K562 (cell line): ENCODE measurements around the gene GTSE1. TPM values are rescaled to one million over a fixed set of nuclear protein-coding genes. Genes with fewer than 3 reads are reported as not detected.

ENCODE experiments used
- ATAC-seq: fragments of 200-7000 bp; cut with Tn5 transposase; 3 replicates; pipeline ENCODE4 v1.9.1; 2020; ENCODE audit warnings: moderate library complexity
- BruUV-seq: library from RNA; stranded (reverse); fragments of 400-500 nt; replicated peaks from 2 replicates; lab custom pipeline; 2021; lab: Mats Ljungman, UMichigan
- CTCF ChIA-PET: fragments of 300-600 bp; formaldehyde crosslinking; extraction: SDS; loops from one replicate; lab custom pipeline; 2021; ENCODE audit warnings: low intra/inter-chr PET ratio; lab: Yijun Ruan, JAX
- POLR2A ChIA-PET: fragments of 300-600, 350-650 bp; sonication (Branson Sonifier 250); formaldehyde crosslinking; extraction: SDS; loops from one replicate; lab custom pipeline; 2021; ENCODE audit warnings: antibody characterized with exemption, inconsistent platforms; lab: Yijun Ruan, JAX
- DNase-seq, 4 experiments: peaks; one replicate each; pipeline versions ENCODE4 v3.0.0 to v3.0.0-alpha.2; 2011 to 2018; ENCODE audit warnings: low spot score in 3 of 4, mixed read lengths in 3 of 4; ENCODE audit errors: extremely low read depth in 1 of 4
- FAIRE-seq: peaks from 2 replicates; lab custom pipeline; 2011; peaks lifted over from hg19 to GRCh38; lab: Jason Lieb, UNC
- H2AFZ ChIP-seq: 2 replicates; pipeline ENCODE4 v1.6.0; 2011; ENCODE audit warnings: low read depth, low read length, control low read depth, inconsistent platforms
- H3K27ac ChIP-seq: fragments of 200-600 bp; 3 replicates; pipeline ENCODE4 v1.8.0; 2011; ENCODE audit warnings: low read depth, mild to moderate bottlenecking, control low read depth, inconsistent platforms, low read length, moderate library complexity, mixed read lengths; ENCODE audit errors: extremely low read depth
- H3K27me3 ChIP-seq, 2 experiments: fragments of 300-600 bp in 1 of 2; 2 replicates in 1 of 2; 3 replicates in 1 of 2; pipeline versions ENCODE4 v1.6.0 to v1.8.0; 2011; ENCODE audit warnings: inconsistent platforms in 2 of 2, low read length in 2 of 2, mild to moderate bottlenecking in 1 of 2, mixed read lengths in 1 of 2, moderate library complexity in 1 of 2; ENCODE audit not compliant: control insufficient read depth in 2 of 2, insufficient read depth in 2 of 2
- H3K36me3 ChIP-seq: fragments of 300-600 bp; 3 replicates; pipeline ENCODE4 v1.8.0; 2011; ENCODE audit warnings: mild to moderate bottlenecking, low read length, inconsistent platforms; ENCODE audit not compliant: control insufficient read depth, insufficient read depth
- H3K4me1 ChIP-seq, 2 experiments: fragments of 200-600 bp in 1 of 2; replicated peaks in 1 of 2; 2 replicates in 1 of 2; 3 replicates in 1 of 2; pipeline versions ENCODE4 v1.5.1 to v1.8.0; 2011; ENCODE audit warnings: inconsistent platforms in 2 of 2, low read length in 2 of 2, mild to moderate bottlenecking in 1 of 2, mixed read lengths in 1 of 2, moderate library complexity in 1 of 2; ENCODE audit not compliant: control insufficient read depth in 2 of 2, insufficient read depth in 2 of 2
- H3K4me2 ChIP-seq: 2 replicates; pipeline ENCODE4 v1.6.1; 2011; ENCODE audit warnings: low read length, control low read depth, inconsistent platforms, mixed read lengths; ENCODE audit not compliant: insufficient read depth
- H3K4me3 ChIP-seq: fragments of 200-600 bp; sonication (generic), shearing (Covaris generic); 2 replicates; pipeline ENCODE4 v1.5.1; 2016; ENCODE audit warnings: control low read depth, inconsistent platforms
- H3K79me2 ChIP-seq: fragments of 200-600 bp; 3 replicates; pipeline ENCODE4 v1.8.0; 2011; ENCODE audit warnings: low read length, inconsistent platforms; ENCODE audit not compliant: control insufficient read depth, insufficient read depth
- H3K9ac ChIP-seq, 2 experiments: 2 replicates each; pipeline versions ENCODE4 v1.6.0 to v1.6.1; 2011; ENCODE audit warnings: low read depth in 2 of 2, low read length in 2 of 2, control low read depth in 1 of 2, inconsistent platforms in 1 of 2, mild to moderate bottlenecking in 1 of 2, mixed read lengths in 1 of 2; ENCODE audit not compliant: insufficient read depth in 1 of 2
- H3K9me1 ChIP-seq: one replicate; pipeline ENCODE4 v1.6.0; 2011; ENCODE audit warnings: inconsistent platforms, mild to moderate bottlenecking, low read length, moderate library complexity; ENCODE audit not compliant: control insufficient read depth, insufficient read depth
- H3K9me3 ChIP-seq: replicated peaks from 2 replicates; pipeline ENCODE4 v1.5.1; 2011; ENCODE audit warnings: low read depth, low read length, inconsistent platforms; ENCODE audit not compliant: control insufficient read depth, insufficient read depth
- H4K20me1 ChIP-seq: replicated peaks from 2 replicates; pipeline ENCODE4 v1.6.1; 2011; ENCODE audit warnings: low read length, inconsistent platforms, mixed read lengths; ENCODE audit not compliant: control insufficient read depth, insufficient read depth
- BHLHE40 ChIP-seq: IDR thresholded peaks from 2 replicates; pipeline ENCODE4 v1.6.1; 2011; ENCODE audit warnings: low read length, improper control_type of control experiment
- CBX2 ChIP-seq: fragments of 200-600 bp; sonication (generic); IDR thresholded peaks from one replicate; pipeline ENCODE4 v1.6.1; 2012; ENCODE audit warnings: mild to moderate bottlenecking, low read length, inconsistent platforms; ENCODE audit not compliant: insufficient read depth, poor library complexity, severe bottlenecking
- CTBP1 ChIP-seq: fragments of 450-650 bp; IDR thresholded peaks from 2 replicates; pipeline ENCODE4 v1.6.1; 2016; ENCODE audit warnings: borderline replicate concordance
- DMBX1 ChIP-seq: fragments of 250-450 bp; sonication (Bioruptor Pico); IDR thresholded peaks from 2 replicates; pipeline ENCODE4 v1.8.0; 2022; ENCODE audit warnings: inconsistent platforms, mild to moderate bottlenecking, moderate library complexity, borderline replicate concordance
- MXI1 ChIP-seq: IDR thresholded peaks from 2 replicates; pipeline ENCODE4 v1.6.1; 2011; ENCODE audit warnings: low read depth, mild to moderate bottlenecking, improper control_type of control experiment, low read length
- NUFIP1 ChIP-seq: fragments of 450-650 bp; IDR thresholded peaks from 2 replicates; pipeline ENCODE4 v1.6.1; 2018; ENCODE audit not compliant: partially characterized antibody
- RBFOX2 ChIP-seq: fragments of 200-400 bp; formaldehyde crosslinking; IDR thresholded peaks from 2 replicates; pipeline ENCODE4 v1.6.1; 2017; ENCODE audit warnings: low read depth, mild to moderate bottlenecking, low read length, moderate library complexity
- THRAP3 ChIP-seq: fragments of 450-650 bp; IDR thresholded peaks from 2 replicates; pipeline ENCODE4 v1.6.1; 2016; ENCODE audit warnings: mild to moderate bottlenecking, inconsistent platforms, borderline replicate concordance
- ZNF75A ChIP-seq: fragments of 450-650 bp; formaldehyde crosslinking; IDR thresholded peaks from 2 replicates; pipeline ENCODE4 v1.4.0; 2020; ENCODE audit warnings: mild to moderate bottlenecking
- WGBS: fragments of 100-300 bp; shearing (Covaris generic); methylation state at CpG from one replicate; pipeline ENCODE4 v1.1.6; 2016; ENCODE audit warnings: low coverage, mixed read lengths; ENCODE audit not compliant: insufficient coverage; ENCODE audit errors: missing lambda C conversion rate; 5-methylcytosine and 5-hydroxymethylcytosine counted together
- in situ Hi-C: fragments of 300-500 bp; cut with MboI; formaldehyde crosslinking; loops from 4 replicates; pipeline ENCODE4 v1.15.0; 2018; ENCODE audit warnings: inconsistent platforms, mixed read lengths
- intact Hi-C: fragments of 100-400 bp; cut with micrococcal nuclease; formaldehyde crosslinking; loops from 2 replicates; pipeline ENCODE4 v1.14.2; 2022
- polyA plus RNA-seq, 8 experiments: library from polyadenylated mRNA; depleted of rRNA in 4 of 8; stranded (reverse) in 5 of 8; unstranded in 3 of 8; fragments of >200 nt; fragmentation: Nextera tagmentation in 2 of 8; fragmentation: Illumina TruSeq in 1 of 8; extraction: Ambion mirVana in 2 of 8; extraction: Trizol in 1 of 8; gene quantifications; 2 replicates each; pipeline versions ENCODE4 v1.2.1 to v1.2.3, GENCODE V29; 2011 to 2014; ENCODE audit warnings: inconsistent platforms in 1 of 8, missing spikeins in 1 of 8
- total RNA-seq, 7 experiments: library from RNA; depleted of rRNA in 6 of 7; stranded (reverse); fragments of >200 nt in 6 of 7; fragmentation: Illumina TruSeq in 2 of 7; extraction: Trizol in 2 of 7; gene quantifications; 2 replicates each; pipeline versions ENCODE4 v1.2.1 to v1.2.3, GENCODE V29; 2011 to 2021; ENCODE audit warnings: low replicate concordance in 1 of 7
- TF ChIP-seq, protein P1 (sequence below), 3 experiments: fragments of 200-800 bp in 1 of 3; fragments of 250-450 bp in 1 of 3; fragments of 450-650 bp in 1 of 3; sonication (Bioruptor Pico) in 1 of 3; sonication (Bioruptor generic) in 1 of 3; formaldehyde crosslinking in 1 of 3; IDR thresholded peaks; 2 replicates each; pipeline versions ENCODE4 v1.6.1 to v1.8.0; 2016 to 2022; ENCODE audit warnings: mild to moderate bottlenecking in 2 of 3, missing genetic modification characterization in 2 of 3, missing compliant biosample characterization in 1 of 3, moderate library complexity in 1 of 3
- TF ChIP-seq, protein P2 (sequence below): fragments of 250-450 bp; sonication (Bioruptor Pico); IDR thresholded peaks from 2 replicates; pipeline ENCODE4 v1.8.0; 2022; ENCODE audit warnings: moderate library complexity, mild to moderate bottlenecking, inconsistent platforms
- TF ChIP-seq, protein P3 (sequence below): sonication (generic); formaldehyde crosslinking; IDR thresholded peaks from 2 replicates; pipeline ENCODE4 v1.5.0; 2020; ENCODE audit warnings: missing genetic modification reagents
- TF ChIP-seq, protein P4 (sequence below): fragments of 250-450 bp; sonication (Bioruptor Pico); IDR thresholded peaks from 2 replicates; pipeline ENCODE4 v1.4.0; 2020; ENCODE audit warnings: borderline replicate concordance

Gene GTSE1
- total and polyA plus RNA-seq, 9 of the 15 experiments (the other 6 are each of a cell fraction or from before 2014, with no cell fraction given) = 2.5 to 22.5 (median 12.9) TPM

DNA sequence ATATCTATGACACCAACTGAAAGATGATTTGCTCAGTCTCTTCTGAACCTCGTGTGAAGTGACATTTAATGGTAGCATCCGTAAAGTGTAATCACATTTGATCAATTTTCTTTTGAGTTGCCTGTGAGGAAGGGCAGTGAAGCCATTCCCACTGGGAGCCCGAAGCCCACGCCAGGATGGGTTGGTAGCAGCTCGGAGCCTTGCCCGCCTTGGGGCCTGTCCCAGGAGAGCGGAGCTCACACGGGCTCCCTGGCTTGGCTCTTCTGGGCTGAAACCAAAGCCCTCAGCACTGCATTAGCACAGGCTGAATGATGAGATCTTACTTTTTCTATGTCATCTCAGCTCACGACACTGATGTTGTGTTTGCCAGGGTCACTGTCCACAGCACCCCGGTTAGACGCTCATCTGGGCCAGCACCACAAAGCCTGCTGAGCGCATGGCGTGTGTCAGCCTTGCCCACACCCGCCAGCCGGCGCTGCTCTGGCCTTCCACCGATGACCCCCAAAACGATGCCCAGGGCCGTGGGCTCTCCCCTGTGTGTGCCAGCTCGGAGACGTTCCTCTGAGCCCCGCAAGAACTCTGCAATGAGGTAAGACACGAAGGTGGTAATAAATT lies 29.5 kb downstream of the GTSE1 start (continued):
- no peak for TF ChIP-seq CTBP1
- TF ChIP-seq, protein P1, sequence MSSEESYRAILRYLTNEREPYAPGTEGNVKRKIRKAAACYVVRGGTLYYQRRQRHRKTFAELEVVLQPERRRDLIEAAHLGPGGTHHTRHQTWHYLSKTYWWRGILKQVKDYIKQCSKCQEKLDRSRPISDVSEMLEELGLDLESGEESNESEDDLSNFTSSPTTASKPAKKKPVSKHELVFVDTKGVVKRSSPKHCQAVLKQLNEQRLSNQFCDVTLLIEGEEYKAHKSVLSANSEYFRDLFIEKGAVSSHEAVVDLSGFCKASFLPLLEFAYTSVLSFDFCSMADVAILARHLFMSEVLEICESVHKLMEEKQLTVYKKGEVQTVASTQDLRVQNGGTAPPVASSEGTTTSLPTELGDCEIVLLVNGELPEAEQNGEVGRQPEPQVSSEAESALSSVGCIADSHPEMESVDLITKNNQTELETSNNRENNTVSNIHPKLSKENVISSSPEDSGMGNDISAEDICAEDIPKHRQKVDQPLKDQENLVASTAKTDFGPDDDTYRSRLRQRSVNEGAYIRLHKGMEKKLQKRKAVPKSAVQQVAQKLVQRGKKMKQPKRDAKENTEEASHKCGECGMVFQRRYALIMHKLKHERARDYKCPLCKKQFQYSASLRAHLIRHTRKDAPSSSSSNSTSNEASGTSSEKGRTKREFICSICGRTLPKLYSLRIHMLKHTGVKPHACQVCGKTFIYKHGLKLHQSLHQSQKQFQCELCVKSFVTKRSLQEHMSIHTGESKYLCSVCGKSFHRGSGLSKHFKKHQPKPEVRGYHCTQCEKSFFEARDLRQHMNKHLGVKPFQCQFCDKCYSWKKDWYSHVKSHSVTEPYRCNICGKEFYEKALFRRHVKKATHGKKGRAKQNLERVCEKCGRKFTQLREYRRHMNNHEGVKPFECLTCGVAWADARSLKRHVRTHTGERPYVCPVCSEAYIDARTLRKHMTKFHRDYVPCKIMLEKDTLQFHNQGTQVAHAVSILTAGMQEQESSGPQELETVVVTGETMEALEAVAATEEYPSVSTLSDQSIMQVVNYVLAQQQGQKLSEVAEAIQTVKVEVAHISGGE (CRISPR knock-in tag; IDR thresholded peaks at IDR 0.05) = no peak
- TF ChIP-seq MXI1 = no peak
- no peak for TF ChIP-seq RBFOX2

DNA sequence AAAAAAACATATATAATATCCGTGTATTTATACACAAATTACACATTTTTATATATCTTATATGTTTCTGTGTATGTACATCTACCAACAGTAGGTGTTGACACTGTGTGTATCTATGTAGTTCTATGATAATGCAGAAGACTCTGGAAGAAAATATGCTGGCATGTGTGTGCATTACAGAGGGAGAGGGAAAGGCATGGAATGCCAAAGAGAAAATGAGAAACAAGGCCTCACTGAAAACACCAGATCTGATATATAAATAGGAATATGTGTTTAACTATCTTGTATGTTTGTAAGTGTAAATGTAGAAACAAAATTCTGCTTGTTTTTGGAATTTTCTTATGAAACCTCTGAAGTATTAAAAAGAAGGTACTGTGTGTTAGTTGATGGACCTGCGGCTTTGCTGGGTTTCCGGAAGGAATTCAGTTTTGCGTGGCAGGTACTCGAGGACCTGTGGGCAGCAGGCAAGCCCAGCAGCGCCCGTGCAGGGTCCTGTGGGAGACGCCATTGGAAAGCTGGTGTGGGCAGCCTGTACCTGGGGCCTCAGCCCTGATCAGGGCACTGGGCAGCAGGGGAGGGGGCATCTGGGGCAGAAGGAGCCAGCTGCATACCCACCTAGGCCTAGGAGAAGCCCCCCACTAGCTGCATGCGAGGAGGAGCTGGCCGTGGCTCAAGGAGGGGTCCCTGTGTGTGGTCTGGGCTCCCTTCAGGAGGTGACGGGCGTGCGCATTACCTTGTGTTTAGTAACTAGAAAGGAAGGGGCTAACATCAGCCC lies 31.2 kb downstream of the GTSE1 start:
- H2AFZ ChIP-seq = no peak overlapping the region
- ChIA-PET POLR2A (no interaction called here), CTCF (no interaction called here)
- no peaks in the 10 kb centered on the region for H3K79me2 ChIP-seq
- DNase-seq (no peak), FAIRE-seq (no peak), ATAC-seq (no peak)
- H3K9ac ChIP-seq = no peak overlapping the region
- H3K9me1 ChIP-seq = no peaks in the 10 kb centered on the region
- H3K4me3 ChIP-seq = no peak overlapping the region
- BruUV-seq = no TSS peak
- H3K9me3 ChIP-seq = no peaks in the 10 kb centered on the region
- H3K27me3 ChIP-seq = no peaks in the 10 kb centered on the region
- in situ Hi-C loops (no loop called here), intact Hi-C loops (no loop called here)
- no peaks in the 10 kb centered on the region for H3K4me1 ChIP-seq
- H4K20me1 ChIP-seq = no peaks in the 10 kb centered on the region
- no peak overlapping the region for H3K4me2 ChIP-seq
- H3K36me3 ChIP-seq = peaks cover 68% of the 10 kb centered on the region; the same call in 2 of the 3 replicates
- 84% methylated on average over 11 of the region's 13 CpGs for WGBS
- no peak overlapping the region for H3K27ac ChIP-seq
- TF ChIP-seq, protein P2, sequence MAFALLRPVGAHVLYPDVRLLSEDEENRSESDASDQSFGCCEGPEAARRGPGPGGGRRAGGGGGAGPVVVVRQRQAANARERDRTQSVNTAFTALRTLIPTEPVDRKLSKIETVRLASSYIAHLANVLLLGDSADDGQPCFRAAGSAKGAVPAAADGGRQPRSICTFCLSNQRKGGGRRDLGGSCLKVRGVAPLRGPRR (CRISPR knock-in tag) = no peak
- no peak for TF ChIP-seq BHLHE40
- no peak for TF ChIP-seq DMBX1 (CRISPR knock-in tag)
- no peak for TF ChIP-seq NUFIP1
- TF ChIP-seq, protein P3, sequence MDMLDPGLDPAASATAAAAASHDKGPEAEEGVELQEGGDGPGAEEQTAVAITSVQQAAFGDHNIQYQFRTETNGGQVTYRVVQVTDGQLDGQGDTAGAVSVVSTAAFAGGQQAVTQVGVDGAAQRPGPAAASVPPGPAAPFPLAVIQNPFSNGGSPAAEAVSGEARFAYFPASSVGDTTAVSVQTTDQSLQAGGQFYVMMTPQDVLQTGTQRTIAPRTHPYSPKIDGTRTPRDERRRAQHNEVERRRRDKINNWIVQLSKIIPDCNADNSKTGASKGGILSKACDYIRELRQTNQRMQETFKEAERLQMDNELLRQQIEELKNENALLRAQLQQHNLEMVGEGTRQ (CRISPR knock-in tag) = no peak
- TF ChIP-seq, protein P4, sequence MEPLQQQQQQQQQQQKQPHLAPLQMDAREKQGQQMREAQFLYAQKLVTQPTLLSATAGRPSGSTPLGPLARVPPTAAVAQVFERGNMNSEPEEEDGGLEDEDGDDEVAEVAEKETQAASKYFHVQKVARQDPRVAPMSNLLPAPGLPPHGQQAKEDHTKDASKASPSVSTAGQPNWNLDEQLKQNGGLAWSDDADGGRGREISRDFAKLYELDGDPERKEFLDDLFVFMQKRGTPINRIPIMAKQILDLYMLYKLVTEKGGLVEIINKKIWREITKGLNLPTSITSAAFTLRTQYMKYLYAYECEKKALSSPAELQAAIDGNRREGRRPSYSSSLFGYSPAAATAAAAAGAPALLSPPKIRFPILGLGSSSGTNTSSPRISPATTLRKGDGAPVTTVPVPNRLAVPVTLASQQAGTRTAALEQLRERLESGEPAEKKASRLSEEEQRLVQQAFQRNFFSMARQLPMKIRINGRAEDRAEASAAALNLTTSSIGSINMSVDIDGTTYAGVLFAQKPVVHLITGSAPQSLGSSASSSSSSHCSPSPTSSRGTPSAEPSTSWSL (CRISPR knock-in tag) = no peak
- no peak for TF ChIP-seq ZNF75A (CRISPR knock-in tag)
- no peak for TF ChIP-seq CBX2
- TF ChIP-seq THRAP3 = no peak
